Ovary (tissue), 9 donors: ENCODE measurements around the gene MOB3B. TPM values are rescaled to one million over a fixed set of nuclear protein-coding genes. Genes with fewer than 3 reads are reported as not detected.
"Not testable (repeated sequence)": the region's sequence is repeated elsewhere in the genome, so short reads cannot be mapped to it uniquely, and the experiment has no call there.

ENCODE experiments used
- DNase-seq, 5 donors: peaks; one replicate each; pipeline ENCODE4 v3.0.0-alpha.2; 2019 to 2020
- H3K27ac ChIP-seq, 2 donors: fragments of 200-600 bp; one replicate each; pipeline versions ENCODE4 v1.5.1 to v1.8.0; 2019 to 2022
- H3K27me3 ChIP-seq: fragments of 200-600 bp; one replicate; pipeline ENCODE4 v1.8.0; 2022
- H3K36me3 ChIP-seq: fragments of 200-600 bp; sonication (generic); one replicate; pipeline ENCODE4 v1.5.1; 2019
- H3K4me1 ChIP-seq: one replicate; pipeline ENCODE4 v1.8.1; 2013; ENCODE audit warnings: mild to moderate bottlenecking, moderate library complexity; ENCODE audit not compliant: insufficient read depth
- H3K4me3 ChIP-seq: fragments of 200-600 bp; sonication (generic); one replicate; pipeline ENCODE4 v1.5.1; 2017
- H3K9me3 ChIP-seq, 2 donors: fragments of 200-600 bp in 1 of 2; sonication (generic) in 1 of 2; one replicate each; pipeline versions ENCODE4 v1.5.1 to v1.8.1; 2013 to 2019; ENCODE audit warnings: mild to moderate bottlenecking in 1 of 2, moderate library complexity in 1 of 2
- CTCF ChIP-seq, 3 donors: fragments of 450-650 bp in 2 of 3; fragments of 200-600 bp in 1 of 3; IDR thresholded peaks; one replicate each; pipeline versions ENCODE4 v1.5.1 to v1.8.0; 2016 to 2022; ENCODE audit warnings: antibody characterized with exemption in 3 of 3, mild to moderate bottlenecking in 1 of 3
- EP300 ChIP-seq: sonication (generic); formaldehyde crosslinking; IDR thresholded peaks from one replicate; pipeline ENCODE4 v1.6.1; 2017; ENCODE audit warnings: antibody characterized with exemption
- POLR2A ChIP-seq: fragments of 450-650 bp; IDR thresholded peaks from one replicate; pipeline ENCODE4 v1.6.1; 2017; ENCODE audit warnings: antibody characterized with exemption, mild to moderate bottlenecking, moderate library complexity
- WGBS, 3 donors: extraction: QIAGEN DNeasy Blood & Tissue Kit in 1 of 3; methylation state at CpG; one replicate each; pipeline versions ENCODE4 v1.1.5 to v1.1.7; 2013 to 2017; 5-methylcytosine and 5-hydroxymethylcytosine counted together
- intact Hi-C, 4 donors: fragments of 100-400 bp; cut with DNase I; formaldehyde crosslinking; loops; one replicate each; pipeline versions ENCODE4 v1.11.0 to v1.15.1; 2022 to 2023
- polyA plus RNA-seq, 2 donors: library from polyadenylated mRNA; stranded (reverse); fragments of 200-250 nt in 1 of 2; fragments of 350-450 nt in 1 of 2; fragmentation: Illumina TruSeq in 1 of 2; extraction: RNeasy Lipid Tissue Mini Kit (QIAGEN cat#74804) in 1 of 2; gene quantifications; one replicate each; pipeline ENCODE4 v1.2.3, GENCODE V29; 2013 to 2014
- total RNA-seq, 7 donors: library from RNA; depleted of rRNA in 2 of 7; stranded (reverse); fragments of >200 nt in 2 of 7; fragmentation: NEBNext Ultra II Directional in 3 of 7; extraction: Animal tissue kit (Norgen Biotek cat#: 25700) in 3 of 7; gene quantifications; one replicate each; pipeline versions ENCODE4 v1.1.0 to v1.2.4, GENCODE V29; 2016 to 2023
- donor health status: DM: no; HTN: no; CAD: no; lungs with moderate emphysema.
- donor health status: DM: no; HTN: no; CAD: no.
- donor health status: Bipolar disorder and iron deficiency.
- donor health status: DM: yes; HTN: yes; CAD: no.
- donor health status: DM: no; HTN: no; CAD: no.
- donor health status: DM: yes; HTN: yes; CAD: no.

The MOB3B gene
- total and polyA plus RNA-seq, 9 donors: 16.3 to 68.2 (median 28.1) TPM

- no peak for DNase-seq
- no peak overlapping the region for H3K4me3 ChIP-seq
- H3K36me3 ChIP-seq: no peaks in the 10 kb centered on the region
- peaks cover under 1% of the 10 kb centered on the region for H3K4me1 ChIP-seq
- no peaks in the 10 kb centered on the region for H3K27me3 ChIP-seq
- TF ChIP-seq POLR2A: no peak
- no peak for TF ChIP-seq EP300
- no peak for TF ChIP-seq CTCF (IDR thresholded peaks at IDR 0.05)
- H3K27ac ChIP-seq: no peak overlapping the region
- no peaks in the 10 kb centered on the region for H3K9me3 ChIP-seq
- intact Hi-C loops: loop anchor here in 1 of 4 donors (10.0 kb wide), 1 partner anchor 66 kb away; no protein-coding TSS in a partner anchor
Measured at GRCh38 chr9:27450752-27451151, 78.9 kb downstream of the MOB3B start.

GRCh38 chr9:27448356-27448755, 81.3 kb downstream of the MOB3B start:
- intact Hi-C loops, DNase-seq, H3K4me1 ChIP-seq, H3K4me3 ChIP-seq, H3K36me3 ChIP-seq, H3K27ac ChIP-seq, H3K9me3 ChIP-seq, H3K27me3 ChIP-seq: not testable (repeated sequence)
- 86 to 90% (median 89%) methylated on average over 3 of the region's 3 CpGs for WGBS, 3 donors

GRCh38 chr9:27447031-27447683, 82.5 kb downstream of the MOB3B start:
- Histone ChIP-seq H3K9me3 (no peaks in the 10 kb centered on the region), H3K4me1 (peaks cover 2% of the 10 kb centered on the region), H3K4me3 (no peak overlapping the region), H3K27ac (no peak overlapping the region), H3K36me3 (no peaks in the 10 kb centered on the region), H3K27me3 (no peaks in the 10 kb centered on the region)
- intact Hi-C loops: no loop called here
- 70 to 76% (median 70%) methylated on average over 5 of the region's 5 CpGs for WGBS, 3 donors
- TF ChIP-seq CTCF (IDR thresholded peaks at IDR 0.05) (no peak), POLR2A (no peak), EP300 (no peak)
- DNase-seq: no peak

- Histone ChIP-seq H3K4me3 (no peak overlapping the region), H3K9me3 (no peaks in the 10 kb centered on the region), H3K4me1 (peaks cover 2% of the 10 kb centered on the region), H3K27me3 (no peaks in the 10 kb centered on the region), H3K36me3 (no peaks in the 10 kb centered on the region), H3K27ac (no peak overlapping the region)
- no peak for DNase-seq
- intact Hi-C loops: no loop called here
- TF ChIP-seq CTCF (IDR thresholded peaks at IDR 0.05) (no peak), POLR2A (no peak), EP300 (no peak)
- WGBS, 3 donors: 38 to 54% (median 48%) methylated on average over 6 of the region's 6 CpGs
Measured at GRCh38 chr9:27445688-27446087, 83.9 kb downstream of the MOB3B start.

GRCh38 chr9:27445057-27445595, 84.5 kb downstream of the MOB3B start:
- 93 to 94% (median 93%) methylated on average over 5 of the region's 5 CpGs for WGBS, 3 donors
- peaks cover 2% of the 10 kb centered on the region for H3K4me1 ChIP-seq
- no peaks in the 10 kb centered on the region for H3K9me3 ChIP-seq
- no peak for DNase-seq
- intact Hi-C loops: no loop called here
- no peak overlapping the region for H3K4me3 ChIP-seq
- TF ChIP-seq CTCF (IDR thresholded peaks at IDR 0.05) (no peak), POLR2A (no peak), EP300 (no peak)
- H3K36me3 ChIP-seq: no peaks in the 10 kb centered on the region
- H3K27ac ChIP-seq: no peak overlapping the region
- H3K27me3 ChIP-seq: no peaks in the 10 kb centered on the region
